ENCODE results near the gene LBP. TPM values are rescaled to one million over a fixed set of nuclear protein-coding genes. Genes with fewer than 3 reads are reported as not detected.

Gene LBP
- total and polyA plus RNA-seq, 2 of the 13 experiments (the other 11 are each of a cell fraction or from before 2014, with no cell fraction given): 0.07 to 0.20 TPM

DNA sequence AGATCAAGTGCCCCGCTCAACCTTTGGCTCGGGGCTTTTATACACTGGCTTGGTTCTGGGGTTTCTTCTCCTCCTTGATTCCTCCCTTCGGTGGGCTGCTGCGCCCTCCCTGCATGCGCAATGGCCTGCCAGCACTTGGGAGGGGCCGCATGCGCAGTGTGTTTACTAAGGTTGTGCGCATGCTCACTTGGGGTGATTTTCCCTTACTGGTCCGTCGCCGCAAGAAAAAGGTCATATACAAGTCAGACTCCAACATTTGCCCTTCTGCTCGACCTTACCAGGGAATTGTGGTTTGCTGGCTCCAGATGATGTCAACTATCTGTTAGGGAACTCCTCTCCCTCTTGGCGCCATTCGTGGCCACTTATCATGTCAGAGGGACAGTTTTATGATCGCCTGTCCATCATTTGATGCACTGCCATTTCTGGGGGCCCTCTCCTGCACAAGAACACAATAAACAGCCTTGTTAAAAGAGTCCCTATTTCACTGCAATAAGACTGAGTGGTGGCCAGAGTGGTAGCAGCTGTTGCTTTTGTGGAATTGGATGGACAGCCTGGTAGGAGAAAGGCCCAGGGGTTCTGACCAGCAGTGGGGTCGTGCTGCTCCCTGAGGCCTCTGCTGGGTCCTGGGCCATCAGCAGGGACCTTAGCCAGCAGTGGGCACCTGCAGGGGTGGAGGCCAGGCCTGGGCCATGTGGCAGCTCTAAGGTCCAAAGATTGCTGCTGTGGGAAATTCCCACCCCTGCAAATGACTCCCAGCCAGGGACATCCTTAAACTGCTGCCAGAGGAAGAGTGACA, 2.8 kb upstream of the LBP start (continued):
- TF ChIP-seq, protein P1, sequence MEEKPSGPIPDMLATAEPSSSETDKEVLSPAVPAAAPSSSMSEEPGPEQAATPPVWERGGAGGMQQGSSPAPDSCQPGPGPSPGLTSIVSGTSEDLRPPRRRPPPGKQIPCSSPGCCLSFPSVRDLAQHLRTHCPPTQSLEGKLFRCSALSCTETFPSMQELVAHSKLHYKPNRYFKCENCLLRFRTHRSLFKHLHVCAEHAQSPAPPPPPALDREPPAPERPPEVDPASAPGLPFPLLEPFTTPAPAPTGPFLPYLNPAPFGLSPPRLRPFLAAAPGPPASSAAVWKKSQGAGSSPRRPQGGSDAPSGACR (CRISPR knock-in tag; IDR thresholded peaks at IDR 0.05): peak; percentile 54; the same call in 1 of the 2 replicates
- TF ChIP-seq ZFX (CRISPR knock-in tag; IDR thresholded peaks at IDR 0.05; ENCODE audit: low read depth): peak; percentile 69
- 0 out of 2 replicates have a peak, but pooled peaks have one; percentile 37 for TF ChIP-seq ZNF143 (CRISPR knock-in tag; IDR thresholded peaks at IDR 0.05)
- peak; percentile 12; the same call in 1 of the 2 replicates for TF ChIP-seq HCFC1 (IDR thresholded peaks at IDR 0.05; ENCODE audit: low read depth, low read length)
- peak; percentile 71; the same call in 1 of the 2 replicates for TF ChIP-seq ZNF788 (CRISPR knock-in tag; IDR thresholded peaks at IDR 0.05; ENCODE audit: borderline replicate concordance)
- peak; percentile 73 for TF ChIP-seq HOXA3 (CRISPR knock-in tag; IDR thresholded peaks at IDR 0.05)
- TF ChIP-seq ZFP82 (CRISPR knock-in tag; IDR thresholded peaks at IDR 0.05; ENCODE audit: borderline replicate concordance): no peak; the same call in 1 of the 2 replicates
- TF ChIP-seq EZH2 (conservative IDR thresholded peaks at IDR 0.05; ENCODE audit: low read depth, low read length): no peak
- TF ChIP-seq, protein P2, sequence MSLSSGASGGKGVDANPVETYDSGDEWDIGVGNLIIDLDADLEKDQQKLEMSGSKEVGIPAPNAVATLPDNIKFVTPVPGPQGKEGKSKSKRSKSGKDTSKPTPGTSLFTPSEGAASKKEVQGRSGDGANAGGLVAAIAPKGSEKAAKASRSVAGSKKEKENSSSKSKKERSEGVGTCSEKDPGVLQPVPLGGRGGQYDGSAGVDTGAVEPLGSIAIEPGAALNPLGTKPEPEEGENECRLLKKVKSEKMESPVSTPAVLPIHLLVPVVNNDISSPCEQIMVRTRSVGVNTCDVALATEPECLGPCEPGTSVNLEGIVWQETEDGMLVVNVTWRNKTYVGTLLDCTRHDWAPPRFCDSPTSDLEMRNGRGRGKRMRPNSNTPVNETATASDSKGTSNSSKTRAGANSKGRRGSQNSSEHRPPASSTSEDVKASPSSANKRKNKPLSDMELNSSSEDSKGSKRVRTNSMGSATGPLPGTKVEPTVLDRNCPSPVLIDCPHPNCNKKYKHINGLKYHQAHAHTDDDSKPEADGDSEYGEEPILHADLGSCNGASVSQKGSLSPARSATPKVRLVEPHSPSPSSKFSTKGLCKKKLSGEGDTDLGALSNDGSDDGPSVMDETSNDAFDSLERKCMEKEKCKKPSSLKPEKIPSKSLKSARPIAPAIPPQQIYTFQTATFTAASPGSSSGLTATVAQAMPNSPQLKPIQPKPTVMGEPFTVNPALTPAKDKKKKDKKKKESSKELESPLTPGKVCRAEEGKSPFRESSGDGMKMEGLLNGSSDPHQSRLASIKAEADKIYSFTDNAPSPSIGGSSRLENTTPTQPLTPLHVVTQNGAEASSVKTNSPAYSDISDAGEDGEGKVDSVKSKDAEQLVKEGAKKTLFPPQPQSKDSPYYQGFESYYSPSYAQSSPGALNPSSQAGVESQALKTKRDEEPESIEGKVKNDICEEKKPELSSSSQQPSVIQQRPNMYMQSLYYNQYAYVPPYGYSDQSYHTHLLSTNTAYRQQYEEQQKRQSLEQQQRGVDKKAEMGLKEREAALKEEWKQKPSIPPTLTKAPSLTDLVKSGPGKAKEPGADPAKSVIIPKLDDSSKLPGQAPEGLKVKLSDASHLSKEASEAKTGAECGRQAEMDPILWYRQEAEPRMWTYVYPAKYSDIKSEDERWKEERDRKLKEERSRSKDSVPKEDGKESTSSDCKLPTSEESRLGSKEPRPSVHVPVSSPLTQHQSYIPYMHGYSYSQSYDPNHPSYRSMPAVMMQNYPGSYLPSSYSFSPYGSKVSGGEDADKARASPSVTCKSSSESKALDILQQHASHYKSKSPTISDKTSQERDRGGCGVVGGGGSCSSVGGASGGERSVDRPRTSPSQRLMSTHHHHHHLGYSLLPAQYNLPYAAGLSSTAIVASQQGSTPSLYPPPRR (CRISPR knock-in tag; IDR thresholded peaks at IDR 0.05; ENCODE audit: borderline replicate concordance): peak; percentile 2; the same call in 1 of the 2 replicates
- no peak for TF ChIP-seq ZNF75D (CRISPR knock-in tag; IDR thresholded peaks at IDR 0.05; ENCODE audit: borderline replicate concordance)
- peak; percentile 88 for TF ChIP-seq KAT8 (CRISPR knock-in tag; IDR thresholded peaks at IDR 0.05)
- no peak for TF ChIP-seq U2AF2 (IDR thresholded peaks at IDR 0.05; ENCODE audit: low read depth, low read length)
- peak; percentile 77 for TF ChIP-seq ERF (CRISPR knock-in tag; IDR thresholded peaks at IDR 0.05)
- TF ChIP-seq TEAD3 (CRISPR knock-in tag; optimal IDR thresholded peaks at IDR 0.05; ENCODE audit: borderline replicate concordance): peak; percentile 71
- 0 out of 2 replicates have a peak, but pooled peaks have one; percentile 6 for TF ChIP-seq MTA1 (CRISPR knock-in tag; IDR thresholded peaks at IDR 0.05; ENCODE audit: borderline replicate concordance)
- TF ChIP-seq HDAC2 (CRISPR knock-in tag; IDR thresholded peaks at IDR 0.05): peak; percentile 41; the same call in 1 of the 2 replicates
- no peak for TF ChIP-seq TSC22D2 (CRISPR knock-in tag; IDR thresholded peaks at IDR 0.05; ENCODE audit: borderline replicate concordance)
- no peak for TF ChIP-seq ZNF34 (CRISPR knock-in tag; IDR thresholded peaks at IDR 0.05; ENCODE audit: borderline replicate concordance)
- TF ChIP-seq ZNF260 (CRISPR knock-in tag; IDR thresholded peaks at IDR 0.05; ENCODE audit: borderline replicate concordance, low read depth): 0 out of 2 replicates have a peak, but pooled peaks have one; percentile 39
- TF ChIP-seq TBX3 (IDR thresholded peaks at IDR 0.05; ENCODE audit: borderline replicate concordance): no peak
- TF ChIP-seq ZNF335 (CRISPR knock-in tag; IDR thresholded peaks at IDR 0.05): peak; percentile 37; the same call in 1 of the 2 replicates
- TF ChIP-seq STAT5B (CRISPR knock-in tag; IDR thresholded peaks at IDR 0.05): no peak
